ENCODE data around the gene ZFP92. TPM values are rescaled to one million over a fixed set of nuclear protein-coding genes. Genes with fewer than 3 reads are reported as not detected.

Gene ZFP92
- total RNA-seq, 1 experiment from 2014 or later: not detected

GRCh38 chrX:153438532-153438931 lies 27.3 kb downstream of the ZFP92 start:
- peak; percentile 0 for DNase-seq (ENCODE audit: low read depth)

GRCh38 chrX:153439977-153440376 lies 28.7 kb downstream of the ZFP92 start:
- no peak for DNase-seq (ENCODE audit: low read depth)

DNA sequence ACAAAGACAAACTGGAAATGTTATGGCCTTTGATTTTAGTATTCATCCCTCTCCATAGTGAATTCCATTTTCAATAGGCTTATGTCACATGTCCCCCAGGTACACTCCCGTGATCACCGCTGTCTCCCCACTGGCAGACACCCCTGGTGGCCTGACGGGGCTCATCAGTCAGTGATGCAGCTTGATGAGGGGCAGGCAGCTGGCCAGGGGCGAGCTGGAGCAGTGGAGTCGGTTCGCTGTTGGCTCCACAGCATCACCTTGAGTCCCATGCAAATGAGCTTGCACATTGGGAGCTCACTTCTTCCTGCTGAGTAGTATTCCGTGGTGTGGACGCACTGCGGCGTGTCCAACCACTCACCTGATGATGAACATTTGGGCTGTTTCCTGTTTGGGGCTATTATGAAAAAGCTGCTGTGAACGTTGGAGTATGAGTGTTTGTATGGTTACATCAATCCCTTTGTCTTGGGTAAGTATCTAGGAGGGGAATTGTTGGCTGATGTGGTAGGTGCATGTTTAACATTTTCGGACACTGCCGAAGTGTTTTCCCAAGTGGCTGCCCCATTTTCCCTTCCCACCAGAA lies 29.4 kb downstream of the ZFP92 start:
- DNase-seq (ENCODE audit: low read depth): no peak

DNA sequence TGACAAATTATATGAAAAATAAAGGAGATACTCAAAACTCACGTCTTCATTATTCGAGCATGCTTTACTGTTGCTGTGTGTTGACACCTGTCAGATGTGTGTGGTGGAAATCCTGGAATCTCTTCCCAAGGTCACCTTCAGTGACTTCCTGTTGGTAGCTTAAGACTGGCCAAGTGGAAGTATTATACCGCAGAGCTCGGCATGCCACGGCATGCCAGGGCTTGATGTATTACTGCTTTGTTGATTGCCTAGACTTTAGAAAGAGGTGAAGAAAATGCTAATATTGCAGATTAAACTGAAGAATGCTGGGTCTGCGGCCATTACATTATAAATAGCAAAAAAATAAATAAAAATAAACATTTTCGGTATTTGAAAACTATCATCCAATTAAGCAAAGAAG lies 30.0 kb downstream of the ZFP92 start:
- no peak for DNase-seq (ENCODE audit: low read depth)

- DNase-seq (ENCODE audit: low read depth): no peak
Measured at GRCh38 chrX:153441981-153442380, 30.7 kb downstream of the ZFP92 start.

DNA sequence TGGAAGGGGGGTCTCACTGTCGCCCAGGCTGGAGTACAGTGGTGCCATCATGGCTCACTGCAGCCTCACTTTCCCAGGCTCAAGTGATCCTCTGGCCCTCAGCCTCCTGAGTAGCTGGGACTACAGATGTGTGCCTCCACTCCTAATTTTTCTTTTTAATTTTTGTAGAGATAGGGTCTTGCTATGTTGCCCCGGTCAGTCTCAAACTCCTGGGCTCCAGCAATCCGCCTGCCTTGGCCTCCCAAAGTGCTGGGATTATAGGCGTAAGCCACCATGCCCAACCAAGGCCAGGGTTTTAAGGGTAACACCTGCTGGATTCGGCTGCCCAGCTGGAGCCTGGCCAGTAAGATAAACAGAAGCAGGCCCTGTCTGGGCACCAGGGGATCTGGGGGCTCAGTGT lies 31.2 kb downstream of the ZFP92 start:
- no peak for DNase-seq (ENCODE audit: low read depth)

- no peak for DNase-seq (ENCODE audit: low read depth)
Measured at GRCh38 chrX:153443476-153444332, 32.4 kb downstream of the ZFP92 start.

DNA sequence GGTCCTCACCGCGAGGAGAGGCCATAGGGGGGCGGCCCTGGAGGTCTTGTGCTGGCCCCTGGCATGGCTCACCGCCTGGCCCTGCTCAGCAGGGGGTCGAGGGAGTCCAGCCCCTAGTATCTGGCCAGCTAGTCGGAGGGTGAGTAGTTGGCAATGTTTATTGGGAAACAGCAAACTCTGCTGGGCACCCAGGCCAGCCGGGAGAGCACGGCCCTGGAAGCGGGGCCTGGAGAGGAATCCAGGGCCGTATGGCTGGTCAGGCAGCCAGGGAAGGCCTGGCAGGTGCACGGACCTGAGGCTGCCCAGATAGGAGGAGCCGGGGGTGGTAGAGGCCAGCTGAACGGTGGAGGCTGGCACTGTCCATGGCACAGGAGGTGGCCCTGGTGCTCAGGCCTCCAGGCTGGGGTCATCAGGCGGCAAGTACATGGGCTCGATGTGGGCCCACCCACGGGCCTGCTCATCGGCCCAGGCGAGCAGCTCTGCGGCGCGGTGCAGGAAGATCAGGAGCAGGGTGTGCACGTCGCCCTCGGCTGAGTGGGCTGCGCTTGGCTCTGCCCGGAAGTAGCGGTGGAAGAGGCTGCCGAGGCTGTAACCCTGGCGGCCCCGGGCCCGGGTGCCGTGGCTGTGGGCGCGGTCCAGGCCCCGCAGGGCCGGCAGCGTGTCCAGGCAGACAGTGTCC lies 33.2 kb downstream of the ZFP92 start:
- DNase-seq (ENCODE audit: low read depth): no peak

GRCh38 chrX:153445106-153445855 lies 34.0 kb downstream of the ZFP92 start:
- no peak for DNase-seq (ENCODE audit: low read depth)

- no peak for DNase-seq (ENCODE audit: low read depth)
Measured at GRCh38 chrX:153445856-153446635, 34.8 kb downstream of the ZFP92 start, which contains the start of gene TREX2. Gene TREX2 (minus strand): TSS chrX:153446056. CDS start chrX:153445430, 626 bp downstream.

DNA sequence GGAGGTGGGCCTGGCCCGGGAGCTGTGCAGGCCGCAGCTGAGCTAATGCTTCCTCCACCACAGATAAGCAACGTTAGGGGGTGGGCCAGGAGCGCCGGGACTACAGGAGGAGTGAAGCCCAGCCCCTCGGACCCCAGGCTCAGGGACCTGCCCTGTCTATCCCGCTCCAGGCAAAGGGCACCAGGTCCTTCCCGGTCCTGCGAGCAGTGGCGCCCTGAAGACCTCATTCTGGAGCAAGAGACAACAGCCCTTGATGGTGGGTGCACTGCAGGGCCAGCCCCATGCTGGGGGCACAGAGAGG lies 35.3 kb downstream of the ZFP92 start:
- DNase-seq (ENCODE audit: low read depth): no peak

DNA sequence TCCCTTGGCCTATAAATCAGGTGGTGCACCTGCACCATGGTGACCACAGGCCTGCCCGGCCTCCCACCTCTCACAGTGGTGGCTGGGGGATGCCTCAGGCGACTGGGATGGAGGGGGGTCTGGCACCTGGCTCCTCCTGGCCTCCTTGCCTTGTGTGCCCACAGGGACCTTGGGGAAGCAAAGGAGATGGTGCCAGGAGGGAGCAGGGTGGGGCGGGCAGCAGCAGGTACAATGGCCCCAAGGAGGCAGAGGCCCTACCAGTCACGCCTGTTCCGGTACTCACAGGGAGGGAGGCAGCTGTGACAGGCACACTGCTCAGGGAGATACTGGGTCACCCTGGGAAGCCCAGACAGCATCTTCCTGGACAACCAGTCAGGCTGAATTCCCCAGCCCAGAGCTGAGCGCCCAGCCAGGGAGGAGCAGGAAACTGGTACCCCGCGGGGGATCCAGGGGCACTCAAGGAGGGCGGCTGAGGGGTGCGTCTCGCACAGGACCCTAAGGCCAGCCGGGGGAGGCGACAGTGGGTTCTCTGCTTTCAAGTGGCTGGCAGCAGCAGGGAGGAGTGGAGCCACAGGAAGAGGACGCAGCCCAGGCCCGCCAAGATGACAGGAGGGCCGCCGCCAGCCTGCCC lies 35.8 kb downstream of the ZFP92 start:
- DNase-seq (ENCODE audit: low read depth): no peak

- no peak for DNase-seq (ENCODE audit: low read depth)
Measured at GRCh38 chrX:153447581-153447960, 36.3 kb downstream of the ZFP92 start.

- DNase-seq (ENCODE audit: low read depth): no peak
Measured at GRCh38 chrX:153448556-153449367, 37.5 kb downstream of the ZFP92 start.

- DNase-seq (ENCODE audit: low read depth): no peak
Measured at GRCh38 chrX:153449368-153450113, 38.3 kb downstream of the ZFP92 start.

- no peak for DNase-seq (ENCODE audit: low read depth)
Measured at GRCh38 chrX:153450114-153450948, 39.1 kb downstream of the ZFP92 start.

DNA sequence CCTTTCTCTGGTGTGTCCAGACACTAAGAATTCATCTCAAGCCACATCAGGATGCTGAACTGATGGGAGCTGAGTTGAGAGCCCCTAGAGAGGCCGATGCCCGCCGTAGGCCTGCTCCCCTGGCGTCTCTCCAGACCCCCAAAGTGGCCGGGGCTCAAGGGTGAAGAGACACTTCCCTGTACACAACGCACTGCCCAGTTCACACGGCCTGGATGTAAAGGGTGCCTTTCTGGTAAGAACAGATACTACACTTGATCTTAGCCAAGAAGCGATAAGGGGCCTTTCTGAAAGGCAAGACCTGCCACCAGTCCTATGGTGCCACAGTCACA lies 39.6 kb downstream of the ZFP92 start:
- no peak for DNase-seq (ENCODE audit: low read depth)

- DNase-seq (ENCODE audit: low read depth): no peak
Measured at GRCh38 chrX:153454901-153455550, 43.8 kb downstream of the ZFP92 start.

Measured in RPMI7951 (cell line).